GM12865 (cell line): ENCODE measurements around the gene MICA.

Experiments used
- DNase-seq: peaks from one replicate; pipeline ENCODE4 v3.0.0; 2010; ENCODE audit warnings: low read depth
- H3K4me3 ChIP-seq: 2 replicates; pipeline ENCODE4 v1.5.1; 2011; ENCODE audit warnings: mild to moderate bottlenecking, low read depth, low read length, control low read depth
- TF ChIP-seq, protein P1 (sequence below): IDR thresholded peaks from 2 replicates; pipeline ENCODE4 v1.5.1; 2011; ENCODE audit warnings: low read length, control low read depth, low read depth, inconsistent platforms; ENCODE audit not compliant: insufficient read depth; ENCODE audit errors: missing control alignments

The MICA gene

DNA sequence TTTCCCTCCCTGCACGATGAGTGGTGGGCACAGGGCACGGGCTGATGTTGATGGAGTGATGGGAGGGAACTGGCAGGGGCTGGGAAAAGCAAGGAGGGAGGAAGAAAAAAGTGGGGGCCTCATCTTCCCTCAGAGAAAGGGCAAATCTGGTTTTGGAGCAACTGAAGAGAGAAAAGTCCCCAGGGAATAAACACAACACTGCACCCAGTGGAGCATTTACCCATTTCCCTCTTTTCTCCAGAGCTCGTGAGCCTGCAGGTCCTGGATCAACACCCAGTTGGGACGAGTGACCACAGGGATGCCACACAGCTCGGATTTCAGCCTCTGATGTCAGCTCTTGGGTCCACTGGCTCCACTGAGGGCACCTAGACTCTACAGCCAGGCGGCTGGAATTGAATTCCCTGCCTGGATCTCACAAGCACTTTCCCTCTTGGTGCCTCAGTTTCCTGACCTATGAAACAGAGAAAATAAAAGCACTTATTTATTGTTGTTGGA, 11.4 kb downstream of the MICA start:
- no peak overlapping the region for H3K4me3 ChIP-seq
- TF ChIP-seq, protein P1, sequence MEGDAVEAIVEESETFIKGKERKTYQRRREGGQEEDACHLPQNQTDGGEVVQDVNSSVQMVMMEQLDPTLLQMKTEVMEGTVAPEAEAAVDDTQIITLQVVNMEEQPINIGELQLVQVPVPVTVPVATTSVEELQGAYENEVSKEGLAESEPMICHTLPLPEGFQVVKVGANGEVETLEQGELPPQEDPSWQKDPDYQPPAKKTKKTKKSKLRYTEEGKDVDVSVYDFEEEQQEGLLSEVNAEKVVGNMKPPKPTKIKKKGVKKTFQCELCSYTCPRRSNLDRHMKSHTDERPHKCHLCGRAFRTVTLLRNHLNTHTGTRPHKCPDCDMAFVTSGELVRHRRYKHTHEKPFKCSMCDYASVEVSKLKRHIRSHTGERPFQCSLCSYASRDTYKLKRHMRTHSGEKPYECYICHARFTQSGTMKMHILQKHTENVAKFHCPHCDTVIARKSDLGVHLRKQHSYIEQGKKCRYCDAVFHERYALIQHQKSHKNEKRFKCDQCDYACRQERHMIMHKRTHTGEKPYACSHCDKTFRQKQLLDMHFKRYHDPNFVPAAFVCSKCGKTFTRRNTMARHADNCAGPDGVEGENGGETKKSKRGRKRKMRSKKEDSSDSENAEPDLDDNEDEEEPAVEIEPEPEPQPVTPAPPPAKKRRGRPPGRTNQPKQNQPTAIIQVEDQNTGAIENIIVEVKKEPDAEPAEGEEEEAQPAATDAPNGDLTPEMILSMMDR = no peak
- DNase-seq = no peak

DNA sequence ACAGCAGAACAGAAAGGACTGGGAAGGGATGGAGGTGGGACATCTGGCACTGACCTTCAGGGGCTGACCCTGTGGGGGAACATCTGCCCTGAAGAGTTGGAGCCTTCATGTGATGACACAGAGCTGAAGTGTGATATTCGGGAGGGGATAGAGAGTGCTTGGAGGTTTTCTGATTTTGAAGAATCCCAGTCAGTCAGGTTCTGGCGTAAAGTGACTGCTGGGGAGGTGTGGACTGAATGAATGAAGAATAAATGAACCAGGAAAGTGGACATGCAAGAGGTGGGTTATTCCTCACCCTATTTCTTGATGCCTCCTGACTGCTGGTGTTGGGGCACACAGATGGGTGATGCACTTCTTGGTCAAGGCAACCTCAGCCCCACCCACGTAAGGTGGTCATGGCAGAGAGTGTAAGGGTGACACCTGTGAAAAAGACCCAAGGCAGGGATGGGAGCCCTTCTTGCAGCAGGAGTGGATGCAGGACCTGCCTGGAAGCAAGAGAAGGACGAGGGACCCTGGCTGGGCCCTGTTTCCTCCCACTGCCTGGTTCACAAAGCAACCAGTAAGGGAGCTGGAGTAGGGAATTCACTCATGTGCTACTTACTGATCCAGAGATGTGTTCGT, 13.1 kb downstream of the MICA start:
- TF ChIP-seq, protein P1 = no peak
- no peak for DNase-seq
- H3K4me3 ChIP-seq = no peak overlapping the region

DNA sequence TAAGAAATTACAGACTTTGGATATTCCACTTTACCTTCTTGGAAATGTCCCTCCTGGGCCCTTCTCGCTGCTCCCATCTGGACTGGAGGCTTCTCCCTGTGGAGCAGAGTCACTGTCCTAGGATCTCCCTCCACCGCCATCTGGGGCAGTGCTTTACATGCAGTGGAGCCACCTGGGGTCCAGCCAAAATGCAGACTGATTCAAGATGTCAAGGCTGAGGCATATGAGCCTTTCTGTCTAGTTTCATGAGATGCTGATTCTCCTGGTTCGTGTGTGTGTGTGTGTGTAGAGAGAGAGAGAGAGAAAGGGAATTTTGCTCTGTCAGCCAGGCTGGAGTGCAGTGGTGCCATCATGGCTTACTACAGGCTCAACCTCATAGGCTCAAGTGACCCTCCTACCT, 14.9 kb downstream of the MICA start:
- TF ChIP-seq, protein P1 = no peak
- H3K4me3 ChIP-seq = no peak overlapping the region
- DNase-seq = no peak

DNA sequence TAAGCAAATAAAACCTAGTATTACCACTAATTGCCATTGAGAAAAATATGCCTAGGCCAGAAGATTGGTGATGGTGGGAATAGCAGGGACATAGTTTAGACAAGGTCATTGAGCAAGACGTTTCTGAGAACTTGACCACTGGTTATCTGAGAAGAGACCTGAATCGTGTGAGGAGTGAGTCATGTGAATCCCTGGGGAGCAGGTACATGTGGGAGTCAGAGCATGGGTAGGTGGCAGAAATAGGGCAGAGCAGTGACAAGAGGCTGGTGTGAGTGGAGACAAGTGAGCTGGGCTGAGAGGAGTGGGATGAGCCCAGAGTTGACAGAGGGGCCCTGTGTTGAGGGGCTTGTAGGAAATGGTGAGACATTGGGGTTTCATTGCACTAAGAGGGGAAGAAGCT, 16.4 kb downstream of the MICA start:
- peak; percentile 36 for DNase-seq
- H3K4me3 ChIP-seq = no peak overlapping the region
- TF ChIP-seq, protein P1 = no peak

DNA sequence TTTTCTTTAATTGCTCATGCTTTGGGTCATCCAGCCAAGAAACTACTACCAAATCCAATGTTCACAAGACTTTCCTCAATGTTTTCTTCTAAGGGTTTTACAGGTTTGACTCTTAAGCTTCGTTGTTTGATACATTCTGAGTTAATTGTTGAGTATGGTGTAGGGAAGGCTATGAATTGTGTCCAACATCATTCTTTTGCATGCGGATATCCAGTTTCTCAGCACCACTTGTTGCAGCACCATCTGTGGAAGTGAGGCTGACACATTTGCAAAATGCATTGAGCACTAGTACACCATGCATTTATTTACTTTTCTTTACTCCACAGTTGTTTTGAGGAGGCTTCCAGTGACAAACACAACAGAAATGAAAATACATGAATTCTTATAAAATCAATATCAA, 17.2 kb downstream of the MICA start:
- TF ChIP-seq, protein P1 = no peak
- DNase-seq = no peak

DNA sequence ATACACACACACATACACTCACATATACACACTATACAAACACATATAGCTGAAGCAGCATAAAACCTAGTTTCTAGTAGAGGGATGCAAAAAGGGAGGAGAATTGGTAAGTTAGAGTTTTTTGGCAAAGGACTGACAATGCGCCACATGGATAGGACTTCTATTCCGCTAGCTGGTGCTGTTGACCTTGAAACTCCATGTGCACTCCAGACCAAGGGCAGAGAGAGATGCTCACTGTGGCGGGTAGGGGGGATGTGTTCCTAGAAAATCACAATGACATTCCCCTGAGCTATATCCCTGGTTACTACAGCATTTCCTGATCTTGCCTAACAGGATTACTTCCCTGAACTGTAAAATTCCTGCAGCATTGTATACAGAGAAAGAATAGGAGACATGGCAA, 19.2 kb downstream of the MICA start:
- no peak for DNase-seq
- H3K4me3 ChIP-seq = no peak overlapping the region
- TF ChIP-seq, protein P1 = no peak

More for the DNA sequence above, 17.2 kb downstream of the MICA start:
- no peak overlapping the region for H3K4me3 ChIP-seq

DNA sequence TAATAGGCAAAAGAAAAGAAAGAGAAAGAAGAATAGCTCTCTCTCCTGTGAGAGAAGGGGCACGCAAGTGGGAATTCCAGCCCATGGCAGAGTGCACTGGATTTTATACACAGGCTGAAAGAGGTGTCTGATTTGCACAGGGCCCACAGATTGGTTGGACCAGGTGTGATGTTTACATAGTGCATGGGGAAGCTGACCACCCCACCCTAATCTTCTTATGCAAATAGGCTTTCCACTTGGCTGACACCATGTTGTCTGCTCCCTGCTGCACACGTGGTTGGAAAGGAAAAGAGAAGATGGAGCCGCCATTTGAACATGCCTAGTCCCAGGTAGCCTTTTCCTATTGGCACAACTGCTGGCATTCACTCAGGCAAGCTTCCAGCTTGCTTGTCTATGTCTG, 20.2 kb downstream of the MICA start:
- TF ChIP-seq, protein P1 = no peak
- no peak overlapping the region for H3K4me3 ChIP-seq
- peak; percentile 30 for DNase-seq
